HG02763 (cell line): ENCODE data around the gene VTI1A.

Source experiments
- ATAC-seq: cut with Tn5 transposase; IDR thresholded peaks from one replicate; pipeline ENCODE4 v1.9.1; 2021; ENCODE audit warnings: mild to moderate bottlenecking, moderate library complexity; ENCODE audit not compliant: unreplicated experiment

The VTI1A gene

DNA sequence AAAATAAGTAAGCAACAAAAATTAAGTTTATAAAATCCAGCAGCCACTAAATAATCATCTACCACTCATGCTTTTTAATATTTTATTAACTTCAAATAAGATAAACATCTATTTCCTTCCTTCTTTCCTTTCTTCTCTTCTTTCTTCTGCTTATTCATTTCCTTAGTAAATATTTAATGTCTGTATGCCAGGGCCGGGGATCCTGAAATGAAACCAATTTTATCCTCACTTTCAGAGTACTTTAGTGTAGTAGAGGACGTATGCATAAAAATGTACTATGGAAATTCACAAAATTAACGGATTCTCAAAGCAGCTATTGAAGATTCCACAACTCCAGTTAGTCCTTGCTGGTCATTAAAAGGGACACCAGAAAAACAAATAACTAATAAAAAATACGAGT, 224.7 kb downstream of the VTI1A start:
- no peak for ATAC-seq

DNA sequence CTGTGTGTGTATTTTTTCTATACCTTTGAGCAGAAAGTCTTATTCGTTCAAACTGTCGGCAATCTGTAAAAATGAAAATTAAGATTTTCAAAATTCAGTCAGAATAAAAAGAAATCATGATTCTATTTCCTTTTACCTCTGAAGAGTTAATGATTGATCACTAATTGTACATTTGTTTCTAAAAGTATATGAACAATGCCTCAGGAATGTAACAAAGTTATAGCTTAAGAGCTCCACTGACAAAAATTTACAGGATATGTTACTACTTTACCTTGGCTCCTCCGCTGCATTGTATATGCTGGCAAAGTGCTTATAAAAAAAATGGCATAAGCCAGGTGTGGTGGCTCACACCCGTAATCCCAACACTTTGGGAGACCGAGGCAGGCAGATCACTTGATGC, 225.7 kb downstream of the VTI1A start:
- ATAC-seq: no peak

DNA sequence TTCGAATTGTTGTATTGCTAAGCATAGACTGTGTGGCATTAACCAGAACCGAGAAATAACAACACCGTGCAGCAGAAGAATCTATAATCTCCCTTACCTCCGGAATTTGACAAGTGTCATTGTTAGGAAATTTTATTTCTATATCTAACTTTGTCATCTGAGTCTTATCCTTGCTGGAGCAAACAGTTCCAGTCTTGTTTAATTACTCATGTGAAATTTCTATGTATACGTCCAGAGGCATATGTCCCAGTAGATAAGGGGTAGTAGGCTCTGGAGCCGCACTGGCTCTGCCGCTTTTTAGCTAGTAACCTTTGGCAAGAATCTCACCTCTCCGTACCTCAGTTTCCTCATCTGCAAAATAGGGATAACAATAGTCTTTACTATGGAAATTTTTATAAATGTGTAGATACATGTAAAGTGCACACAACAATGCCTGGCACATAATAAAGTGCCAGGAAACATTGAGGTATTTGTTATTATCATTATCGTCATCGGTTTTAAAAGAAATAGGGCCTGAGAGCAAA, 228.6 kb downstream of the VTI1A start:
- no peak for ATAC-seq

DNA sequence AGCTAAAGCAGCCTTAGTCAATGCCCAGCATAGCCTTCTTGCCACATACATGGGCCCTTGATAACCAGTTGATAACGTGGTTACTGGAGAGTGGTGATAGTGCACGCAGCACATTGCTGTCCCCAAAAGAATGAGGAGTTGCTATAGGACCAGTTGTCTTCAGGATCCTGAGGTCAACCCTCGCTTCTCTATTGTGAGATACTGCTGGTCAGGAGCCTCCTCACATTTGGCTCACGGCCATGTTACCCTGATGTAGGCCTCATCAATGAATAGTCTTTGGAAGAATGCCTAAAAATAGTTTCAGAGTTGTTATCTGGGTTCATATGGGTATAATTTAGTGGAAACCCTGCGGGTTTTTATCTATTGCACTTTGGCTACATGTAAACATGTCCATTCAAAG, 230.7 kb downstream of the VTI1A start:
- ATAC-seq: no peak

DNA sequence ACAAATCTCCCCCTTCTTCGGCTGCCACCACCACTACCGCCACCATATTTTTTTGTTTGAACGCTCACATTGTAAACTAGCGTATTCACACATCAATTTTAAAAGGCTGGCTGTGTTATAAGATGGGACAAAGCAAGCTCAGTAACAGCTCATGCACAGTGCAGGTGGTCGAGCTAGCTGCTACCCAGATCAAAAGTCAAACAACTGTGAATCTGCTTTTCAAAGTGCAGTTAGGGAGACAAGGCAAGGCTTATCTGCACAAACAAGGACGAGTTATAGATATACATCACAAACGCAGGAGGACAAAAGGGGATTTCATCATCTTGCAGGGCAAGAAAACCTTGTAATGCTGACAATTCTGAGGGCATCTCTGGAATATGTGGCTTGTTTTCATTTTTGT, 231.6 kb downstream of the VTI1A start:
- no peak for ATAC-seq

GRCh38 chr10:112678987-112679386, 232.0 kb downstream of the VTI1A start:
- ATAC-seq: no peak

DNA sequence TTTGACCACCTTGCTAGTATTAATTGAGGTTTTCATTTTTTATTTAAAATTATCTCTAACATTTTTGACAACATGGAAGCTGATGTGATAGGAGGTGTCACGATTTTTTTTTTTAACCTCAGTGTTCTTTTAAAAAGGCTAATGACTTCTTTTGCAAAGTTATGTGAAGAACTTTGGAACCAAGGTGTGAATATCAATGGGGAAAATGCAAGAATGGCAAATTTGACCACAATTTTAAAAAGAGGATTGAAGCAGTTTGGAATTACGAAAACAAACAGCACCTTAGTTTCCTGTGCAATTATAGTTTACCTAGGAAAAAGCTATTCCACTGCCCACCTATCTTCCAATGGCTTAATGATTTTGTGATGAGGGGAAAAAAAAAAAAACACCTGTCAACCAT, 232.4 kb downstream of the VTI1A start:
- no peak for ATAC-seq

- no peak for ATAC-seq
Observed at GRCh38 chr10:112680586-112680985, 233.6 kb downstream of the VTI1A start.

GRCh38 chr10:112687647-112688046, 240.6 kb downstream of the VTI1A start:
- no peak for ATAC-seq

- ATAC-seq: no peak
Observed at GRCh38 chr10:112689327-112690072, 242.5 kb downstream of the VTI1A start.

- ATAC-seq: no peak
Observed at GRCh38 chr10:112695539-112695938, 248.5 kb downstream of the VTI1A start.

DNA sequence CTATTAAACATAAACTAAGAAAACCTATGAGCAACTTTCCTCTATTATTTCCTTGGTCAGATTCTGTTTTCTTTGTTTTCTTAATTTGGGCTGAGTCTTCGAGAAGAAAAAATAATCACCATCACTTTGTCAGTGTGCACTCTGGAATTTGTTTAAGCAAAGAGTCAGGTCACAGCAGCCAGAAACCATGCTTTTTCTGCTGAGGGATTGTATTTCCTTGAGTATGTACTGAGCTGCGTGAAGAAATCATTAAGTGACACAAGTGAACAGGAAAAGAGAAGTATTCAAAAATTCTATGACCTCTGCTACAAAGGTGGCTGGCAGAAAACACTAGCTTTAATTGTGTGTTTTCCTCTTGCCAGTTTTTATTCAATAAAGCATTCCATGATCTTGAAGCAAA, 249.6 kb downstream of the VTI1A start:
- no peak for ATAC-seq

DNA sequence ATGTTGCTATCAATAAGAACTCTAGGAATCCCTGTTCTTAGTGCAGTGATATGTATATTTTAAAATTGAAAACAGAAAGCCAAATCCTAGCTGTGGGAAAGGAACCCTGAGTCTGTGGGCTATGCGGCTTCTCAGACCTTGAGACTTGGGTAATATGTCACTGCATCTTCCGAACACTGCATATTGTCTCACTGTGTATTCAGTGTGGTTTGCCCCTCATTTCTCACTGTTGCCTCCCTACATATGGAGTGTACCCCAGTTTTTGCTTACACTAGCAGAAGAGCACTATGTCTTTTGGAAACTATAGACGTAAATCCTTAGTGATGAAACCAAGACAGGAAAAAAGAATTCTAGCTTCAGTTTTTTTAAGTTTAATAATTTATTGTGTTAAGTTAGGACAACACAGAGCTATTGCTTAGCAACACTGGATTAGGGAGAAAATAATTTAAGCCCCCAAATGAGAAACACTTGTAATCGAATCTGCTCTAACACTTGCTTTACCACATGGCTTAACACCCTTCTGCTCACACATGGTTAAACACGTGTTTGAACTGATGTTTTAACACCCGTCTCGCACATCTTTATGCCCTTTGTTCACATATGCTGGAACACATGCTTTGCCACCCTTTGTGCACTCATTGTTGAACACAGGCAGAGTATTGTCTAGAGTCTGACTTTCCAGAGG, 251.3 kb downstream of the VTI1A start:
- ATAC-seq: no peak

DNA sequence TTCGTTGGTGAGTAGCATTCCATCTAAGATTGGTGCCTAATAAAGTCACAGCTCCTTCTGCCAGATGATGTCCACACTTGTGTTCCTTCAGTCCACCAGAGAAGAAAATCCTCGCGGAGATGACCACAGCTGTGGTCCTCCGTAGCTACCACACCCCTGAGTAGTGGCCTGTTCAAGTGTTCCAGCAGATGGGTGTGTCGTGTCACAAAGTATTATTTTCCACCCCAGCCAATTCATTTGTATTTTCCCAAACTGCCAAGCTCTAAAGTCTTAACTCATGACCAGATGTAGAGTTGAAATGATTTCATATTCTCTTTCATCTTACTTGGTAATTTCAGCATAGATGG, 251.8 kb downstream of the VTI1A start:
- no peak for ATAC-seq

GRCh38 chr10:112700215-112700671, 253.2 kb downstream of the VTI1A start:
- ATAC-seq: no peak

DNA sequence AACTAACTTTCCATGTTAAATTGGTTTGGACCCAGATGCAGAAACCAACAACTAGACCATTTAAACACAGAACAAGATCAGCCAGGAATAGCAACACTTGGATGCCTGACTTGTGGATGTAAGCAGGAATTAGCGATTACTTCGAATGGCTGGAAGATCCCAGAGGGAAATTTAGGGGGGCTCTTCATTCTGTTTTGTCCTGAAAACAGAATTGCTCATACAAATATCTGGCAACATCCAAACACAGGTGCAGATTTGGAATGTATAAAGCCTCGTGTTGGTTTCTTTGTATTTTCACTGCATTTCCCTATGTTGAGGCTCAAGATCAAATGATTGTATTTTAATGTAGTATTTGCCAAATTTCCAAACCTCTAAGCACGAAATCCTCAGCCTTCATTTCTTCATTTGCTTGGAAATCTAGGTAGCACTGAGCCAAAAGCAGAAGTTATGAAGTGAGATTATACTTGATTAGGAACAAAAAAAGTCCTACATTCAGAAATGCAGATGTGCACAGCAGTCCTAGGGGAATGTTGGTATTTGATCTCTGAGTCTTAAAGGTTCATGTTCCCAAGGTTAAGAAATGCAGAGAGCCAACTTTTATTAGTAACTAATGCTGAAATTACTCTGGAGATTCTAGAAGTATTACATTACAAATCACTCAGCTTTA, 254.3 kb downstream of the VTI1A start:
- ATAC-seq: no peak

DNA sequence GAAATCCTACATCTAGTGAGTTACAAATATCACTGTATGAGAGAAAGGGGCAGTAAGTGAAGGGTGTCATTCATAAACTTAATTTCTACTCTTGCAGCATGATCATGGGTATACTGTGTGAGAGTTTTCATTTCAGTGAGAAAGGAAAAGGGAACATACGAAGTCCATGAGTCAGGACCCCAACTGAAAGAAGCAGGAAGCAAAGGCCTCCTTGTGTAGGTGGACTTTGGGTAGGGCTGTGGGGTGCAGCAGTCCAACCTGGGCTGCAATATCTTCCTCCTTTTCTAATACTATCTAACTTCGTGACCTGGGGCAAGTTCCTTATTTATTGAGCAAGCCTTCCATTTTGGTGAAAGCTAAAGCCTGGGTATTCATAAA, 254.9 kb downstream of the VTI1A start:
- no peak for ATAC-seq

DNA sequence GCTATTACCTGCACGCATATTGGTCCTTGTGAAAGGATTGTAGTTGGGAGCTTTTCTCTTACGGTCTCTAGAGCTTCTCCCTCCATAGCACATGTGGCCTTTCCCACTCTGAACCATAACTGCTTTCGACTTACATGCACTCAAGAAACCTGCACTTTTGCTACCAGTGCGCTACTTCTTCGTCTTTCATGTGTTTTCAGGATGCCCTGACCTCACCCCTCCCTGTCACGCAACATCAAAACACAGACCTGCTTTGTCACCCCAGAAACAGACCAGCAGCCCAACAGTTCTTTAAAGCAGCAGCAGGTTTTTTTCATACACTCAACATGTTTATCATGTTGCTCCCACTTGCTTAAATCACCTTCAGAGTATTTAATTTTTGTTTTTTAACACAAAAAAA, 259.6 kb downstream of the VTI1A start:
- no peak for ATAC-seq

DNA sequence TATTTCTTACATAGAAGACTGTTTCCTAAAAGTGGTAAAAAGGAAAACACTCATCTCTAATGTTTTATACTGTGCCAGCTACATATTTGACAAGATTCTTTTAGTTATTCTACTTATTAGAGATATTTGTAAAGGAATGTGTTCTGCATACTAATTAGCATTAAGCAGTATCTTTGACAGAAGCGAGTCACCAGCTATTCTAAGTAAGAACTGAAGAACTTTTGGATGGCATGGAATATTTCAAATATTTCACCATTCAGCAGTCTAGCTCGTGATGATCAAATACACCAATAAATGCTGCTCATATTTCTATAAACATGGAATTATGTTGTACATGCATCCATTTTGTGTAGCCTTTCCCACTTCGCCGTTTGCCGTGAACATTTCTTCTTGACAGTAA, 261.4 kb downstream of the VTI1A start:
- no peak for ATAC-seq

DNA sequence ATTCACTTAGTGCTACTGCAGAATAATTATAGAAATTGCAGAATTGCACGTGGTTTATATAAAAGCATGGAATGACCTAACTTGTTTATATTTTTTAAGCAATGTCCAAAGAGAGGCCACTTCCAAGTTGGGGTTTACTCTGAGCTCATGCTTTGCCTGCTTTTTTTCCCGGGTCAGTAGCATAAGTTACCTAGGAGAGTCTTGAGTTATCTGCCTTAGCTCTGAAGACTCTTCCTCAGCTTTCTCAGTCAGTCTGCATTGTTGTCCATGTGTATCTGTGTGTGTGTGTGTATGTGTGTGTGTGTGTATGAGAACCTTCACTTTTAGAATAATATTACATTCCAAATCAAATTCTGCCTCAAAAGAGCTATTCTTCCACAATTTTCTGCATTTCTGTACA, 263.5 kb downstream of the VTI1A start:
- no peak for ATAC-seq

DNA sequence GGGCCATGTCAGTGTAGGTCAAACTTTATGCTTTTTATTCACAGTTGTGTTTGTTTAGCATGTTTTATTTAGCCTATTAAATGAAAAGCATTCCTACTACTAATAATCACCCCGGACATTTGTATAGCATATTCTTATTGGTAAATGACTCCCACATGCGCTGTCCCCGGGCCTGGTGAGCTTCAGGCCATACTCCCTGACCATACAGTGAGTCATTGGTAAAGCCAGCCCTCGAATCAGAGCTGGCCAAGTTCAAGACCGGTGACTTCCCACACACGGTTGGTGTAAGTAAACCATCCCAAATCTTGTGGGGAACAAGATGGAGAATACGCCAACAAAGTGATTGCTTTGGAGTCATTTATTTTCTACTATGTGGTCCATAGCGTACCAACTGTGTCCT, 264.4 kb downstream of the VTI1A start:
- ATAC-seq: no peak

- ATAC-seq: no peak
Observed at GRCh38 chr10:112712536-112712935, 265.5 kb downstream of the VTI1A start.
